GM18861 (cell line): ENCODE data around the gene EHMT1.
"Not testable (repeated sequence)": the region's sequence is repeated elsewhere in the genome, so short reads cannot be mapped to it uniquely, and the experiment has no call there.

Experiments used
- ATAC-seq: cut with Tn5 transposase; IDR thresholded peaks from one replicate; pipeline ENCODE4 v1.9.1; 2021; ENCODE audit not compliant: unreplicated experiment

EHMT1 gene

DNA sequence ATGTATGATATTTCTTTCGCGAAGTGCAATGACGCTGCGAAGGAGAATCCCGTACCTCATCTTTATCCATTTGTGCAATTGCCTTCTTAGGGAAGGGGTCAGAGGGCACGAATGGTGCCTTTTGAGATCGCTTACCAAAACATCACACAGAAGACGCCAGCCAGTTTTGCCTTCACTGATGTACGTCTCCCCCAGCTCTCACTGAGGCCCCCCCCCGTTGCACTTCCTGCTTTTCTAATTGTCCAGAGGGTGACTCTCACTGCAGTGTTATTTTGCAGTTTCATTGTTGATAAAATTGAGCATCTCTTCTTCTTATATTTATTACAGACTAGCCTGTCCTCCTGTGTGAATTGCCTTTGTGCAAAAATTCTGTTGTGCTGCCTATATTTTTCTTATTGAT is 219.8 kb downstream of the EHMT1 start:
- ATAC-seq: no peak

DNA sequence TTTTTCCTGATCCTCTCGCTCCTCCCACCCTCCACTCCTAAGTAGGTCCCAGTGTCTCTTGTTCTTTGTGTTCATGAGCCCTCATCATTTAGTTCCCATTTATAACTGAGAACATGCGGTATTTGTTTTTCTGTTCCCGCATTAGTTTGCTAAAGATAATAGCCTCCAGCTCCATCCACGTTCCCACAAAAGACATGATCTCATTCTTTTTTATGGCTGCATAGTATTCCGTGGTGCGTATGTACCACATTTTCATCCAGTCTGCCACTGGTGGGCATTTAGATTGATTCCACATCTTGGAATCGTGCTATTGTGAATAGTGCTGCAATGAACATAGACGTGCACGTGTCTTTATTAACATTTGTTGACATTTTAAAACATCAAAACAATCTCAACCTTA is 224.6 kb downstream of the EHMT1 start:
- ATAC-seq: no peak

DNA sequence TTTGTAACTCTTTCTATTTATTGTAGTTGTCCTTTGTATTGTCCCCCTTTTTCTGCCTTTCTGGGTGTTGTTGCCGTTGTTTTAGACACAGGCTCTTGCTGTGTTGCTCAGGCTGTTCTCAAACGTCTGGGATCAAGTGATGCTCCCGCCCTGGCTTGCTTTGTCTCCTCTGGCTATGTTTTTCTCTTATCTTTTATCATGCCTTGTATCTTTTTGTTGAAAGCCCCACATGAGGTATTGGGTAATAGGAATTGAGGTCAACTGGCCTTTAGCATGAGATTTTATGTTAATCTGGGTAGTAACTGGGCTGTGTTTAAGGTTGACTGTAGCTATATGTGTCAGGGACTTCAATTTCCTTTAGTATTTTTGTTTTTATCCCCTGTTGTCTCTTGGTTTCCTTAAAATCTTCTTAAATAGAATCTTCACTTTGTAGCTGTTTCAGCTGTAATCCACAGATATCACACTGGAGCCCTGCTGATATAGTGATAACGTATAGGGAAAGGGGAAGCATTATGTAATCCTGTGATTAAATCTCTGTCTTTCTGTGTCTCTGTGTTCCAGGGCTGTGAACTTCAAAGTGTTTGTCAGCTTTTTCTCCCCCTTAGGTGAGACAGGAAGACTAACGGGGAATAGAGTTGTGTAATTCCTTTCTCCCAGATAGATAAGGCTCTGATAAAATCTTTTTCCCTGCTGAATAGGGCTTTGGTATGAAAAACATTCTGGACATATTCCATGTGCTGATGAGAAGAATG is 232.9 kb downstream of the EHMT1 start:
- no peak for ATAC-seq

DNA sequence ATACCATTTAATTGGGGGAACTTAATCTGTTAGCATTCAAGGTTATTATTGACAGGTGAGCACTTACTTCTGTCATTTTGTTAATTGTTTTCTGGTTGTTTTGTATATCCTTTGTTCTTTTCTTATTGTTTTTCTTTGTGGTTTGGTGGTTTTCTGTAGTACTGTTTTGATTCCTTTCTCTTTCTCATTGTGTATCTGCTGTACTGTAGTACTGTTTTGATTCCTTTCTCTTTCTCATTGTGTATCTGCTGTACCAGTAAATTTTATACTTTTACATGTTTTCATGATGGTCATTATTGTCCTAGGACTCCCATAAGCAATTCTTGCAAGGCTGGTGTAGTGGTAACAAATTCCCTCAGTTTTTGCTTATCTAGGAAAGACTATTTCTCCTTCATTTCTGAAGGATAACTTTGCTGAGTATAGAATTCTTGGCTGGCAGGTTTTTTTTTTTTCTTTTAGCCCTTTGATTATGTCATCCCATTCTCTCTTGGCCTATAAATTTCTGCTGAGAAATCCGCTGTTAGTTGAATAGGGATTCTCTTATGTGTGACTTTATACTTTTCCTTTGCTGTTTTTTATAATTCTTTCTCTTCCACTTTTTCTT is 234.7 kb downstream of the EHMT1 start:
- ATAC-seq: no peak

DNA sequence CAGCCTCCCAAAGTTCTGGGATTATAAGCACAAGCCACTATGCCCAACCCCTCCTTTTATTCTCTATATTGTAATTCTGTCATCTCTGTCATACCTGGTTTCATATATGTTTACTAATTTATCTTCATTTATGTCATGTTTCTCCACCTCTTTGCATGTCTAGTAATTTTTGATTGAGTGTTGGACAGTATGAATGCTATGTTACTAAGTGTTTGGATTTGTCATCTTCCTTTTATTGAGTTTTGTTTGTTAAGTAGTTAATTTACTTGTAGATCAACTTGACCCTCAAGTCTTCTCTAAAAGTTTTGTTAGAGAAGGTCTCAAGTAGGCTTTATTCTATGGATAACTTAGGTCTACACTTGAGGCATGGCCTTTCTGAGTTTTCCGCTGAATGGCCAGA is 241.6 kb downstream of the EHMT1 start:
- ATAC-seq: no peak

DNA sequence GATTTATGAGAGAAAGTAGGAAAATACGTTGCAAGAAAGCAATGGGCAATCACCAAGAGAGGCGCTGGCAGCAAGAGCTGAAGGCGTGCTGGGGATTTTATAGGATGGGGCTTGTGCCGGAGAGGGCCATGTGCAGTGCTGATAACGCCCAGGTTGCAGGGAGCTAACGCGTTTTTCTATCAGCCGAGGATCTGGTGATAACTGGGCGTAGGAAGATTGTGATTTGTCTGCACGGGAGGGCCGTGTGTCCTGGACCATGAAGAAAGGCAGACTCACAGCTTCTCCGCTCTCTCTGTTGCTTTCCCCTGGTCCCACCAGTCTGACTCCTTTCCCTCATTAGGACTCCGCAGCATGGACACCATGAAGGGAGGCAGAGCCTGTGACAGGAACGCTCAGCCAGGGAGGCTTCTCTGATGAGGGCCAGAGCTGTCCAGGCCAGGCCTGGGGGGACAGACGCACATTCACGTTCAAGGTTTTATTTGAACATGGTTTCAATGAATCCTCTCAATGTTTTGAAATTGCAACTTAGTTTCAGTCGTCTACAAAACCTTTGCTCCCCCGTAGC is 246.9 kb downstream of the EHMT1 start:
- ATAC-seq: no peak

DNA sequence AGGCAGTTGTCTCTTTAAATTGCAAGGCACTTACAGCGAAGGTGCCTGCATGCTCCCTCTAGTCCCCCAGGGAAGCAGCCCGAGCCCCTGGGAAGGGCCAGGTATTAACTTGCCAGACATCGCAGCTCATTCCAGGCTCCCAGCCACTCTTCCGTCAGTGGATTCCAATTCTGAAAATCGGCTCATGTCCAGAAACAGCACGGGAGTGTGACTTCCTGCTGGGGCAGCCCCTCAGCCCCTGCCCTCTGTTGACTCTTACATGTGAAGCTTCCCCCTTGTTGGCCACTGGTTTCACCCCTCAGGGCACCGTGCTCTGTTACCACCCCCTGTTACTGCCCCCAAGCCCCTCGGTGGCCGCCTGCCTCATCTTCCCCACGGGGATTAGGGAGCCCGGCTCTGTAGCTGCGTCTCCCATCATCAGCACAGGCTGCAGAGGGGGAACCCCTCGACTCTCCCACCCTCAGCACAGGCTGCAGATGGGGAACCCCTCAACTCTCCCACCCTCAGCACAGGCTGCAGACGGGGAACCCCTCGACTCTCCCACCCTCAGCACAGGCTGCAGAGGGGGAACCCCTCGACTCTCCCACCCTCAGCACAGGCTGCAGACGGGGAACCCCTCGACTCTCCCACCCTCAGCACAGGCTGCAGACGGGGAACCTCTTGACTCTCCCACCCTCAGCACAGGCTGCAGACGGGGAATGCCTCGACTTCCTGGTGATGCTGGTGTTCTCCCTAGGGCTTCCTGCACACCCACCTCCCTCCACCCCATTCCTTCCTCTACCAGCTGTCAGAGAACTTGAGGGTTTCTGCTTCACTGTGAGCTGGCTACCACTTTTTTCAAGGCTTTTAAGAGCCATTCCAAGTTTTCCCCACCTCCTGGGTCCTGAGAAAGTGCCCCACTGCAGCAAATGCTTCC is 247.7 kb downstream of the EHMT1 start:
- ATAC-seq: no peak

DNA sequence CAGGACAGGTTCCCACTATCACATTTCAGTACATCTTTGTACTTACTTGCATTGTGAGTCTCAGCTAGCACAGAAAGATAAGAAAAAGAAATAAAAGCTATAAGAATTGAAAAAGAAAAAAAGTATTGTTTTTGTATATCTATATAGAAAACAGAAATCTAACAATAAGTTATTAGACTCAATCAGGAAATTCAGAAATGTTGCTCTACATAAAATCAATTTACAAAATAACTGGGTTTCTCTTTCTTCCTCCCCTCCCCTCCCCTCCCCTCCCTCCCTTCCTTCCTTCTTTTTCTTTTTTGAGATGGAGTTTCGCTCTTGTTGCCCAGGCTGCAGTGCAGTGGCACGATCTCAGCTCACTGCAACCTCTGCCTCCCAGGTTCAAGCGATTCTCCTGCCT is 251.6 kb downstream of the EHMT1 start:
- ATAC-seq: no peak

DNA sequence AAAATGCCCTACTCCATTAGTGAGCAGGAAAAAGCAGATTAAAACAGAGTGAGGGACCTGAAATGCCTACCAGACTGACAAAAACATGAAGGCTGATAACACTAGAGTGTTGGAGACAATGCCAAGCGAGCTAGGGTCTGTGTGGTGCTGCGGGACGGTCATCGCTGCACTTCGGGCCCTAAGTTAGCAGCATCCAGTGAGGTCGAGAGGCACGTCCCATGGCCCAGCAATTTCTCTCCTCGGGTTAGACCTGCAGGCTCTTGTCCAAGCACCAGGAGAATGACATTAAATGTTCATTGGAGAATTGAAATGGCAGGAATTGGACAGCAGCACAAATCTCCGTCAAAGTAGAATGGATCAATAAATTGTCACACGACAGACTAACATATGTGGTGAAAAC is 253.5 kb downstream of the EHMT1 start:
- ATAC-seq: no peak

DNA sequence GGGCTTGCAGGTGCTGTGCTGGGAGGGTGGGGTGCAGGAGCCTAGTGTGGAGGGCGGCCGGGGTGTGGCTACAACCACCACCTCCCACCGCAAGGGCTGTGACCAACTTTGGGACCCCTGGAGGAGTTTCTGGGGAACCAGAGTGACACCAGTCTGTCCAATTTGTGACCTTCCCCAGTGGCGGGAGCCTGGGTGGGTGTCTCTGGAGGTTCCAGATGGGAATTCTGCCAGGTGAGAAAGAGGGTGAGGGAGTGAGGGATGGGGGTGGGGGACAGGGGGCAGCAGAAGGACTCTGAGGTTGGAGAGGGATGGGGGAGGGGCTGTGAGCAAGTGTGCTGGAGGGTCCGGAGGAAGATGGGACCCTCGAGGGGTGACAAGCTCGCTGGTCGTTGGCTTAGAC is 254.6 kb downstream of the EHMT1 start:
- no peak for ATAC-seq

DNA sequence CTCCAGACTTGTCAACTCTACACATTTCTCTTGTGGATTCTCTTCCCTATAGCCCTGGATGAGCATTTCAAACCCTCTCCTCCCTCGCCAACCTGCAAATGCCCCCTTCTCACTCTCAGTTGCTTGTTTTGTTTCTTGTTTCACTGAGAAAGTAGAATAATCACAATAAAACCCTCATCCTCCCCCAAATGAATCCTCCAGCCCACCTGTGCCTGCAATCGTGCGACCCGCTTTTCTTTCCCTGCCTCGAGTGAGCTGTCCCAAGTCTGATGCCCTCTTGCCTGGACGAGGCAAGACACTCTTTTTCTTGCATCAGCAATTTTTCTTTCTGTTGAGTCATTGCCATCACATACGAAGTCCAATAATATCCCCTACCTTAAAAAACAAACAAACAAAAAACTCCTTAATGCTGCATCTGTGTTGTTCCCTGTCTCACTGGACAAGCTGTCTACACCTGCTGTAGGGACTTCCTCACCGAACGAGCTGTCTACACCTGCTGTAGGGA is 255.1 kb downstream of the EHMT1 start:
- ATAC-seq: no peak

DNA sequence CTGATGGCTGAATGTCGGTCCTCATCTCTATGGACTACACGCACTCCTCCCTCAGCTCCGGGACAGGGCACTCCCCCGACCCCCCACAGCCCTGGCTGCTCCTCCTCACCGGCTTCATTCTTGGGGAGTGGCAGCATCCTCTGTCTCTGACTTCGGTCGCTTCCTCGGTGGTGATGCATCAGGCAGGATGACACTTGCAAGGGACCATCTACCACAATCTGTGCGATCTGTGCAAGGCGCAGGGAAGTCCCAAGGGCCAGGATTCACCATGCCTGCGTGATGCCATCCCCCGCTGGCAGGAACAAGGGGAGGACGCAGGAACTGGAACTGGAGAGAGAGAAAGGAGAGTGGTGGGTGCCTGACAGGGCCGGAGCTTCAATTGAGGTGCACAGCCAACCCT is 256.5 kb downstream of the EHMT1 start:
- no peak for ATAC-seq

DNA sequence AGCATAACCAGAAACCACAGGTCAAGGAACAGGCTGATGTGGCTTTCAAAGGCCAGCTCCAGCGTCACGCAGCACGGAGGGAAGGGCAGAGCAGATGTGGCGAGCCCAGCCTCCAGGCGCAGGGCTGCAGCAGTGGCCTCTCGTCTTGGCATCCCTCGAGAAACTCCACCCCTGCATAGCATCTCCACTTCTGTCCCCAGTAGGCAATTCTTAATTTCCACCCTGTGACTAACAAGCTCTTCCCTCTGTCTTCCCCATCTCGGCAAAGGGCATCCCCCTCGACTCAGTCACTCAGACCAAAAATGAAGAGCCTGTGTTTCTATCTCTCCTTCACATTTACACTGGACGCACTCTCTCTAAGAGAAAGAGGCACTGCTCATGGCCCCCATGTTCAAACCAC is 257.0 kb downstream of the EHMT1 start:
- no peak for ATAC-seq

DNA sequence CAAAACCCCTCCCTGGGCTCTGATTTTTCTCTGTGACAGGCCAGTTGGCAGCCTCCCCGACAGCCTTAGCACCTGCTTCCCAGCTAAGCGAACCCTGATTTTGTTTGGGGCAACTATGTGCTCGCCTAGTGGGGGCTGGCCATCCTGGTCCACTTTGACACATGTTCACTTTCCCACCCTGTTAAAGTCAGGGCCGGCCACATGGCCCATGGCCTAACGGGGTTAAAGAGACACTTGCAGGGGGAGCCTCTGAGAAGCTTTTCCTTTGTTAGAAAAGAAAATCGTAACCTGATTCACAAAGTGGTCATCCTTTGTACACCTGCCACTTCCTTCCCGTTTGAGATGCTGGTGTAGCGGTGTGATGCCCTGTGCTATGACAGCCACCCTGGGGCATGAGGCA is 257.5 kb downstream of the EHMT1 start:
- ATAC-seq: no peak

DNA sequence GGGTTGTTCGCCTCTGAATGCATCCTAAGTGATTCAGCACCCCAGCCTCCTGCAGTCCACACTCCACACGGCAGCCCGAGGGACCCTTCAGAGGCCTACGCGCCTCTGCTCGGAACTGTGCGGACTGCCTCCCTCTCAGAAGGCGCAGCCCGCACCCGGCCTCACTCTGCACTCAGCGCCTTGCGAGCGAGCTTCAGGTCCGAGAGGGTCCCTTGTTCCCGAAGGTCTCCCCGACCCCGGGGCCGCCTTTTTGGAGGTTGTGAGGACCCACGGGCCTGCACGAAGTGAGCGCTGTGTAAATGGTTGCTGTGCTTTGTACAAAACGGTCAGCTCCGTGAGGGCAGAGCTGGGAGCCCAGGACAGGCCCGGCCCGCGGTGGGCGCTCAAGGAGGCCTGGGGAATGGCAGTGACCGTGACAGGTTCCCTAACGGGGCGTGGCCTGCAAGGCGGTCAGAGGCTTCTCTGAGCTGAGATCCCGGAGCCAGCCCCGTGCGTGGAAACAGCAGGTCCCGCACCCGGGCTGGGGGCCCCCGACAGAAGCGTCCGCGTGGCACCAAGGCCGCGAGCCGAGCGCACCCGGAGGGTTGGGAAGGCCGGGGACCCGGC is 258.1 kb downstream of the EHMT1 start:
- ATAC-seq: no peak

DNA sequence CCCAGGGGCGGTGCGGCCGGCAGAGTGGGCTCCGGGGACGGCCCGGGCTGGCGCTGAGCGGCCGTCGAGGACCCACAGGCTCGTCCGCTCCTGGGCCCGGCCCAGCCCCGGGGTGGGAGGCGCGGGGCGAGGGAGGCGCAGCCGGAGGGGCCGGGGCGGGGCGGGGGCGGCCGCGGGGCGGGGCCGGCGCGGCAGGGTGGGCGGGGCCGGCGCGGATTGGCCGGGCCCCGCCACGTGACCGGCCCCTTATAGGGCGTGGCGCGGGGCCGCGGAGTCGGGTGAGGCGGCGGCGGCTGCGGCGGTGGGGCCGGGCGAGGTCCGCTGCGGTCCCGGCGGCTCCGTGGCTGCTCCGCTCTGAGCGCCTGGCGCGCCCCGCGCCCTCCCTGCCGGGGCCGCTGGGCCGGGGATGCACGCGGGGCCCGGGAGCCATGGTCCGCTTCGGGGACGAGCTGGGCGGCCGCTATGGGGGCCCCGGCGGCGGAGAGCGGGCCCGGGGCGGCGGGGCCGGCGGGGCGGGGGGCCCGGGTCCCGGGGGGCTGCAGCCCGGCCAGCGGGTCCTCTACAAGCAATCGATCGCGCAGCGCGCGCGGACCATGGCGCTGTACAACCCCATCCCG is 258.8 kb downstream of the EHMT1 start, which contains the start of gene CACNA1B:
TSS of gene CACNA1B (plus strand) at position 277 of the 617 bp plus-strand sequence. CDS start at position 429, 152 bp downstream.
- not testable (repeated sequence) for ATAC-seq

DNA sequence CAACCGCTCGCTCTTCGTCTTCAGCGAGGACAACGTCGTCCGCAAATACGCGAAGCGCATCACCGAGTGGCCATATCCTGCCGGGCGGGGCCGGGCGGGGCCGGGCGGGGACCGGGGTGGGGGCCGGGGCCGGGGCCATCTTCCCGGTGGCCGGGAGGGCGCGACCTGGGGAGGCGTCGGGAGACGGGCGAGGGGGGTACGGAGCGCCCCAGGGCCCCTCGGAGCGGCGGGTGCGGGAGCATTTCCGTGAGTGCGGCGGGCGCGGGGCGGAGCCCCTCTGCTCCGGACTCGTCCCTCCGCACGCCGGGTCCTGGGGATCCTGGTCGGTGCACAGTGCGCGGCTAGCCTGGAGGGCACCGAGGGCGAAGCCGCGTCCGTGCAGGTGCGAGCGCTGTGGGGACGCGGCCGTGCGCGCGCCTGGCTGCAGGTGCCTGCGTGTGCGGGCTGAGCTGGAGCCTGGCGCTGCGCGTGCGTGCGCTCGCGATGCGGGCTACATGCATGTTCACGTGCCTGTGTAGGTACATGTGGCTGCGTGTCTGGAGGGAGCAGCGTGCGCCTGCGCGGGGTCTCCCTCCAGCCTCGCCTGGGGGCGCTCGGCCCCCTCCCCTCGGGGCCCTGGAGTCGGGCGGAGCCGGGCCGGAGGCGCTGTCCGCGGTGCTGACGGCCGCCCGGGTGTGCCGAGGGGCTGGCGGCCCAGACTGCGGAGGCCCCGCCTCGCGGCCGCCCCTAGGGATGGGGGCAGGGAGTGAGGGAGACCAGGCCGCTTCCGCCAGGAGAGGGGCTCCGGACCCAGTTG is 259.5 kb downstream of the EHMT1 start:
- no peak for ATAC-seq

DNA sequence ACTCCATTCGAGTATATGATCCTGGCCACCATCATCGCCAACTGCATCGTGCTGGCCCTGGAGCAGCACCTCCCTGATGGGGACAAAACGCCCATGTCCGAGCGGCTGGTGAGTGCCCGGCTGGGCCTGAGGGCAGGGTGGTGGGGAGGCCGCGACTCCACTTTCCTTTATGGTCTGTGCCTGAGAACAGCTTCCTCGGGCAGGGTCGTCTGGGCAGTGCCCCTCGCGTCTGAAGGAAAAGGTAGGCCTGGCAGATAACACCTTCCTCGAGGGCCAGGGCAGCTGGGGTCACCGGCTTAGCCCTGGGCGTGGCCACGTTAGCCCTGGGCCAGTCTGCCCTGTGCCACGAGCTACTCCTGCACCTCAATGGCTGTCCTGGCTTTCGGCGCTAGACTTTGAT is 260.2 kb downstream of the EHMT1 start:
- no peak for ATAC-seq

DNA sequence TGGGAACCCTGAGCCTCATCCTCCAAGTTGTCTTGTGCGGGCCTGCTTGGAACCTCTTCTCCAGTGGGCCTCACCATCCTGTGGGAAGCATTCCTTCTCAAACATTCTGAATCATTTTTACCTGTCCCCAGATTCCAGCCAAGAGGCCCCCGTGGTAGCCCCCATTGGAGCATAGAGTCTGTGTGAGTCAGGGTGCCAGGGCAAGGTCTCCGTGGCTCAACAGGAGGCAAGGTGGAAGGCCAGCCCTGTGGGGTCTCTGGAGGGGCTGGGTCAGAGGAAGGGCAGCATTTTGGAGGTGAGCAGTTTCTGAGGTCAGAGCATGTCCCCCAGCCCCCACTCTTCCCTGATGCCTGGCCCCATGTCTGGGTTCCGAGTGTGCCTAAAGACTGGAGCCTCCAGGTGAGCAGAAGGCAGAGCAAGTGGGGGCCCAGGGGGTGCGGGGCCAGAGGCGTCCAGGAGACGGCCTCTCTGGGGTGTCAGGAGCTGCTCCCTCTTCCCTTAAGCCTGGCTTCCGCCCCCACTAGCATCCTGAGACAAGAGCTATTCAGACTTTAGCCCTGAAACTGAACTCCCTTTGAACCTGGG is 260.9 kb downstream of the EHMT1 start:
- no peak for ATAC-seq
